ENCODE data around the gene EVPLL.

GRCh38 chr17:18361837-18362697 is 15.5 kb upstream of the EVPLL start:
- no peak for TF ChIP-seq NFIC (IDR thresholded peaks at IDR 0.05)
- TF ChIP-seq YY1 (IDR thresholded peaks at IDR 0.05; ENCODE audit: low read depth) = no peak
- TF ChIP-seq RAD21 (IDR thresholded peaks at IDR 0.05; ENCODE audit: low read depth) = no peak
- no peak for TF ChIP-seq TAF1 (IDR thresholded peaks at IDR 0.05; ENCODE audit: low read depth)
- no peak; the same call in 1 of the 2 replicates for TF ChIP-seq TCF12 (IDR thresholded peaks at IDR 0.05; ENCODE audit: low read depth)
- TF ChIP-seq FOXM1 (IDR thresholded peaks at IDR 0.05; ENCODE audit: borderline replicate concordance, low read depth) = no peak
- TF ChIP-seq CEBPB (IDR thresholded peaks at IDR 0.05) = no peak
- no peak for TF ChIP-seq TEAD4 (IDR thresholded peaks at IDR 0.05)
- no peak for TF ChIP-seq MAX (IDR thresholded peaks at IDR 0.05)

Data from Ishikawa (cell line).